CD4-positive, CD25-positive, alpha-beta regulatory T cell (primary cell): ENCODE data around the gene LITAF. TPM values are rescaled to one million over a fixed set of nuclear protein-coding genes. Genes with fewer than 3 reads are reported as not detected.

Experiments used
- ATAC-seq, 2 donors: fragments of 150-1000 bp; cut with Tn5 transposase; one replicate each; pipeline ENCODE4 v1.10.0; 2021; ENCODE audit warnings: low read depth in 2 of 2, moderate number of reproducible peaks in 2 of 2, moderate library complexity in 1 of 2
- DNase-seq, 3 donors: peaks; one replicate each; pipeline versions ENCODE4 v3.0.0 to v3.0.0-alpha.2; 2012 to 2022; ENCODE audit warnings: mixed read lengths in 1 of 3
- H3K27ac ChIP-seq: one replicate; pipeline ENCODE4 v1.7.0; 2013; ENCODE audit warnings: mild to moderate bottlenecking, low read length; ENCODE audit not compliant: insufficient read depth, poor library complexity, severe bottlenecking
- H3K27me3 ChIP-seq: one replicate; pipeline ENCODE4 v1.7.0; 2013; ENCODE audit warnings: low read length; ENCODE audit not compliant: control insufficient read depth, insufficient read depth
- H3K36me3 ChIP-seq: one replicate; pipeline ENCODE4 v1.7.0; 2013; ENCODE audit warnings: mild to moderate bottlenecking, low read length, moderate library complexity; ENCODE audit not compliant: control insufficient read depth, insufficient read depth
- H3K4me1 ChIP-seq: 2 replicates; pipeline ENCODE4 v1.7.0; 2013; ENCODE audit warnings: mild to moderate bottlenecking, low read length; ENCODE audit not compliant: insufficient read depth, control insufficient read depth, poor library complexity, severe bottlenecking
- H3K4me3 ChIP-seq: one replicate; pipeline ENCODE4 v1.7.0; 2013; ENCODE audit warnings: low read depth, mild to moderate bottlenecking, low read length, moderate library complexity
- H3K9me3 ChIP-seq, 2 experiments: 1 replicate in 1 of 2; 2 replicates in 1 of 2; pipeline ENCODE4 v1.7.0; 2013; ENCODE audit warnings: low read length in 2 of 2, mild to moderate bottlenecking in 1 of 2, moderate library complexity in 1 of 2; ENCODE audit not compliant: control insufficient read depth in 2 of 2
- H3K27ac Mint-ChIP-seq, 3 donors: one replicate each; pipeline ENCODE4 v1.8.0; 2020 to 2022; ENCODE audit warnings: mild to moderate bottlenecking in 3 of 3, mixed read lengths in 3 of 3, moderate library complexity in 2 of 3
- H3K27me3 Mint-ChIP-seq: one replicate; pipeline ENCODE4 v1.8.0; 2022; ENCODE audit warnings: mild to moderate bottlenecking, mixed read lengths
- H3K36me3 Mint-ChIP-seq: one replicate; pipeline ENCODE4 v1.8.0; 2020; ENCODE audit warnings: mixed read lengths
- H3K4me1 Mint-ChIP-seq, 4 donors: one replicate each; pipeline ENCODE4 v1.8.0; 2020 to 2022; ENCODE audit warnings: mixed read lengths in 4 of 4, mild to moderate bottlenecking in 1 of 4
- H3K4me3 Mint-ChIP-seq, 4 donors: one replicate each; pipeline ENCODE4 v1.8.0; 2020 to 2022; ENCODE audit warnings: mild to moderate bottlenecking in 4 of 4, mixed read lengths in 4 of 4, moderate library complexity in 3 of 4
- H3K9me3 Mint-ChIP-seq, 7 donors: one replicate each; pipeline ENCODE4 v1.8.0; 2020 to 2022; ENCODE audit warnings: mixed read lengths in 7 of 7, mild to moderate bottlenecking in 3 of 7, moderate library complexity in 2 of 7
- polyA plus RNA-seq, 4 donors: library from polyadenylated mRNA; unstranded; fragments of 300-500 nt; fragmentation: Illumina TruSeq; gene quantifications; one replicate each; pipeline ENCODE4 v1.2.3, GENCODE V29; 2021
- total RNA-seq: library from RNA; stranded (reverse); gene quantifications from one replicate; pipeline ENCODE4 v1.2.3, GENCODE V29; 2022

Gene LITAF
- total and polyA plus RNA-seq, 5 donors from 2014 or later = 281 to 696 (median 635) TPM

- Mint-ChIP-seq H3K4me3 (no peak overlapping the region), H3K36me3 (peaks cover 9% of the 10 kb centered on the region), H3K27ac (peak overlapping the region in 2 of 3 donors; percentile 47 to 77), H3K27me3 (peaks cover 4% of the 10 kb centered on the region), H3K9me3 (peaks cover 0 to 1% (median 0%) of the 10 kb centered on the region in 7 donors), H3K4me1 (peaks cover 0 to 20% (median 14%) of the 10 kb centered on the region in 4 donors)
- Histone ChIP-seq H3K27ac (no peak overlapping the region), H3K4me1 (no peaks in the 10 kb centered on the region), H3K36me3 (peaks cover 12% of the 10 kb centered on the region), H3K4me3 (no peak overlapping the region), H3K27me3 (no peaks in the 10 kb centered on the region), H3K9me3 (no peaks in the 10 kb centered on the region)
- no peak for DNase-seq
- no peak for ATAC-seq
Observed at GRCh38 chr16:11542069-11542744, 44.5 kb downstream of the LITAF start.

- Mint-ChIP-seq H3K9me3 (peaks cover 0 to 1% (median 0%) of the 10 kb centered on the region in 7 donors), H3K27me3 (peaks cover 4% of the 10 kb centered on the region), H3K36me3 (peaks cover 2% of the 10 kb centered on the region), H3K27ac (peak overlapping the region in 1 of 3 donors; percentile 66), H3K4me1 (peaks cover 1 to 20% (median 13%) of the 10 kb centered on the region in 4 donors), H3K4me3 (no peak overlapping the region)
- Histone ChIP-seq H3K4me1 (no peaks in the 10 kb centered on the region), H3K4me3 (no peak overlapping the region), H3K27me3 (no peaks in the 10 kb centered on the region), H3K27ac (no peak overlapping the region), H3K36me3 (no peaks in the 10 kb centered on the region), H3K9me3 (no peaks in the 10 kb centered on the region)
- DNase-seq (no peak), ATAC-seq (no peak)
Observed at GRCh38 chr16:11539641-11540050, 47.1 kb downstream of the LITAF start.

GRCh38 chr16:11538880-11539279 is 47.8 kb downstream of the LITAF start:
- peaks cover 4% of the 10 kb centered on the region for H3K27me3 Mint-ChIP-seq
- H3K9me3 Mint-ChIP-seq = peaks cover 0 to 1% (median 0%) of the 10 kb centered on the region in 7 donors
- Histone ChIP-seq H3K36me3 (no peaks in the 10 kb centered on the region), H3K27me3 (no peaks in the 10 kb centered on the region), H3K4me3 (no peak overlapping the region), H3K27ac (no peak overlapping the region), H3K4me1 (no peaks in the 10 kb centered on the region), H3K9me3 (no peaks in the 10 kb centered on the region)
- no peak for ATAC-seq
- H3K27ac Mint-ChIP-seq = no peak overlapping the region
- no peak overlapping the region for H3K4me3 Mint-ChIP-seq
- H3K4me1 Mint-ChIP-seq = peaks cover 4 to 20% (median 14%) of the 10 kb centered on the region in 4 donors
- H3K36me3 Mint-ChIP-seq = peaks cover under 1% of the 10 kb centered on the region
- no peak for DNase-seq

- Mint-ChIP-seq H3K36me3 (no peaks in the 10 kb centered on the region), H3K4me1 (peaks cover 4 to 18% (median 13%) of the 10 kb centered on the region in 4 donors), H3K27me3 (peaks cover 8% of the 10 kb centered on the region), H3K4me3 (no peak overlapping the region), H3K9me3 (no peaks in the 10 kb centered on the region), H3K27ac (no peak overlapping the region)
- DNase-seq (no peak), ATAC-seq (no peak)
- no peaks in the 10 kb centered on the region for H3K36me3 ChIP-seq
- H3K4me3 ChIP-seq = no peak overlapping the region
- H3K9me3 ChIP-seq = no peaks in the 10 kb centered on the region
- no peaks in the 10 kb centered on the region for H3K4me1 ChIP-seq
- H3K27me3 ChIP-seq = no peaks in the 10 kb centered on the region
- no peak overlapping the region for H3K27ac ChIP-seq
Observed at GRCh38 chr16:11536104-11536866, 50.4 kb downstream of the LITAF start.

GRCh38 chr16:11535494-11535893 is 51.2 kb downstream of the LITAF start:
- Histone ChIP-seq H3K27me3 (no peaks in the 10 kb centered on the region), H3K4me1 (no peaks in the 10 kb centered on the region), H3K36me3 (no peaks in the 10 kb centered on the region), H3K4me3 (no peak overlapping the region), H3K9me3 (no peaks in the 10 kb centered on the region), H3K27ac (no peak overlapping the region)
- Mint-ChIP-seq H3K36me3 (no peaks in the 10 kb centered on the region), H3K9me3 (no peaks in the 10 kb centered on the region), H3K27ac (no peak overlapping the region), H3K4me3 (no peak overlapping the region), H3K27me3 (peaks cover 8% of the 10 kb centered on the region), H3K4me1 (peaks cover 4 to 12% (median 11%) of the 10 kb centered on the region in 4 donors)
- DNase-seq (no peak), ATAC-seq (no peak)

GRCh38 chr16:11534262-11534661 is 52.5 kb downstream of the LITAF start:
- Mint-ChIP-seq H3K9me3 (no peaks in the 10 kb centered on the region), H3K36me3 (no peaks in the 10 kb centered on the region), H3K4me1 (peaks cover 3 to 8% (median 6%) of the 10 kb centered on the region in 4 donors), H3K27ac (peak overlapping the region in 1 of 3 donors; percentile 22), H3K4me3 (no peak overlapping the region), H3K27me3 (peaks cover 5% of the 10 kb centered on the region)
- Histone ChIP-seq H3K27me3 (no peaks in the 10 kb centered on the region), H3K9me3 (no peaks in the 10 kb centered on the region), H3K4me1 (no peaks in the 10 kb centered on the region), H3K27ac (no peak overlapping the region), H3K36me3 (no peaks in the 10 kb centered on the region), H3K4me3 (no peak overlapping the region)
- DNase-seq (no peak), ATAC-seq (no peak)

GRCh38 chr16:11533588-11533987 is 53.1 kb downstream of the LITAF start:
- Mint-ChIP-seq H3K9me3 (no peaks in the 10 kb centered on the region), H3K4me1 (peaks cover 3 to 8% (median 6%) of the 10 kb centered on the region in 4 donors), H3K27me3 (peaks cover 5% of the 10 kb centered on the region), H3K27ac (peak overlapping the region in 1 of 3 donors; percentile 38), H3K4me3 (no peak overlapping the region), H3K36me3 (no peaks in the 10 kb centered on the region)
- DNase-seq (no peak), ATAC-seq (no peak)
- Histone ChIP-seq H3K9me3 (no peaks in the 10 kb centered on the region), H3K4me3 (no peak overlapping the region), H3K27me3 (no peaks in the 10 kb centered on the region), H3K27ac (no peak overlapping the region), H3K4me1 (no peaks in the 10 kb centered on the region), H3K36me3 (no peaks in the 10 kb centered on the region)
